Cardiac muscle cell (in vitro differentiated cells and primary cell): ENCODE data around the gene PAX5. TPM values are rescaled to one million over a fixed set of nuclear protein-coding genes. Genes with fewer than 3 reads are reported as not detected.

Source experiments
- DNase-seq, 2 donors: peaks; one replicate each; pipeline versions ENCODE4 v3.0.0 to v3.0.0-alpha.2; 2010 to 2017; ENCODE audit warnings: low read depth in 1 of 2, low spot score in 1 of 2
- H3K27ac ChIP-seq: fragments of 200-600 bp; sonication (generic); 2 replicates; pipeline ENCODE4 v1.5.1; 2016
- H3K27me3 ChIP-seq: fragments of 200-600 bp; sonication (generic); 2 replicates; pipeline ENCODE4 v1.6.0; 2016; ENCODE audit warnings: control low read depth
- H3K36me3 ChIP-seq: fragments of 200-600 bp; sonication (generic); 2 replicates; pipeline ENCODE4 v1.5.1; 2016; ENCODE audit warnings: control low read depth
- H3K4me1 ChIP-seq: fragments of 200-600 bp; sonication (generic); 2 replicates; pipeline ENCODE4 v1.8.1; 2017; ENCODE audit warnings: low read depth, mild to moderate bottlenecking, mixed run types
- H3K4me3 ChIP-seq: fragments of 200-600 bp; sonication (generic); 2 replicates; pipeline ENCODE4 v1.5.1; 2016; ENCODE audit warnings: mild to moderate bottlenecking
- H3K9me3 ChIP-seq: fragments of 200-600 bp; sonication (generic); 2 replicates; pipeline ENCODE4 v1.5.1; 2017; ENCODE audit warnings: low read depth, mild to moderate bottlenecking, control low read depth
- polyA plus RNA-seq: library from polyadenylated mRNA; unstranded; fragments of >200 nt; fragmentation: Nextera tagmentation; extraction: Ambion mirVana; gene quantifications from 2 replicates; pipeline ENCODE4 v1.2.1, GENCODE V29; 2016
- total RNA-seq: library from RNA; depleted of rRNA; stranded (reverse); fragments of >200 nt; gene quantifications from 2 replicates; pipeline ENCODE4 v1.2.3, GENCODE V29; 2016
- TF ChIP-seq, protein P1 (sequence below): IDR thresholded peaks from 2 replicates; pipeline ENCODE4 v1.5.1; 2012; ENCODE audit warnings: low read depth, mild to moderate bottlenecking, low read length

PAX5 gene
- total and polyA plus RNA-seq, 2 experiments from 2014 or later, result not detected

DNA sequence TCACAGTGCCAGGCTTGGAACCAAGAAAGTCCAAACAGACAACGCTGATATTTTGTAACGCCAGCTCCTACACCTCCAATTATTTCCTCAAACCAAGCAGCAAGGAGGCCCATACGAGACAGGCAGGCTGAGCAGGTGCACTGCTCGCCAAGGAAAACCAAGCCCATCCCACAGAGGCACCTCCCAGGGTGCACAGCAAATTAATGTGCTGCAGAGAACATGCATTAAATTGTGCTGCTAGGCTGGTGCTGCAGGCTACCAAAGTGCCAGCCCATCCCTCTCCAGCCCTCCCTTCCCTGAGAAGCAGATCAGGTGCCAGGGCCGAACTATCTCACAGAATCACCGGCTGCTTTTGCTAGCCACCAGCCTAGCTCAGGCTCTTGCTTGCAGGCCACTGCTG is 137.8 kb downstream of the PAX5 start:
- no peaks in the 10 kb centered on the region for H3K36me3 ChIP-seq
- peaks cover 93% of the 10 kb centered on the region for H3K27me3 ChIP-seq
- TF ChIP-seq, protein P1, sequence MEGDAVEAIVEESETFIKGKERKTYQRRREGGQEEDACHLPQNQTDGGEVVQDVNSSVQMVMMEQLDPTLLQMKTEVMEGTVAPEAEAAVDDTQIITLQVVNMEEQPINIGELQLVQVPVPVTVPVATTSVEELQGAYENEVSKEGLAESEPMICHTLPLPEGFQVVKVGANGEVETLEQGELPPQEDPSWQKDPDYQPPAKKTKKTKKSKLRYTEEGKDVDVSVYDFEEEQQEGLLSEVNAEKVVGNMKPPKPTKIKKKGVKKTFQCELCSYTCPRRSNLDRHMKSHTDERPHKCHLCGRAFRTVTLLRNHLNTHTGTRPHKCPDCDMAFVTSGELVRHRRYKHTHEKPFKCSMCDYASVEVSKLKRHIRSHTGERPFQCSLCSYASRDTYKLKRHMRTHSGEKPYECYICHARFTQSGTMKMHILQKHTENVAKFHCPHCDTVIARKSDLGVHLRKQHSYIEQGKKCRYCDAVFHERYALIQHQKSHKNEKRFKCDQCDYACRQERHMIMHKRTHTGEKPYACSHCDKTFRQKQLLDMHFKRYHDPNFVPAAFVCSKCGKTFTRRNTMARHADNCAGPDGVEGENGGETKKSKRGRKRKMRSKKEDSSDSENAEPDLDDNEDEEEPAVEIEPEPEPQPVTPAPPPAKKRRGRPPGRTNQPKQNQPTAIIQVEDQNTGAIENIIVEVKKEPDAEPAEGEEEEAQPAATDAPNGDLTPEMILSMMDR, result no peak
- DNase-seq, result no peak
- no peaks in the 10 kb centered on the region for H3K4me1 ChIP-seq
- H3K4me3 ChIP-seq, result no peak overlapping the region
- no peak overlapping the region for H3K27ac ChIP-seq
- no peaks in the 10 kb centered on the region for H3K9me3 ChIP-seq

DNA sequence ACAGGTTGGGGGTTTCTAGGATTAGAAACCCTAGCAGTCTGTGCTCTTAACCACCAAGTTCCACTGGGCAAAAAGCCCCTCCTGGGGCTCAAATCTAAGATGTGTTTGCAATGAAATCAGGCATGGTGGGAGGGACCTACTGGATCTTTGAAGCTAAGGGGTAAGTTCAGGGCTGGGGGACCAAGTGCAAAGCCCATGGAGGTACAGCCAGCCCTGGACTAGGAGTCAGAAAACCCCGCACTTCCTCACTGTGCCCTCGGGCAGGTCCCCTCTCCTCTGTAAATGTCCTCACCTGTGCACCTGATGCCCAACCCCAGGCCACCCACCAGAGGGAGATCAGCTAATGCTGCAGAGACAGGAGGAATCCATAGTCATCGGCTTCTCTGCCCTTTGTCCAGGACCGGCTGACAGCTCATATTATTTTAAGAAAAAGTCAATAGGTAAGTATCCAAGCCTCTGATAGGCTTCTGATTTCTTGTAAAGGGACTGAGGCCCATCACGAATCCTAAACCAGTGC is 138.3 kb downstream of the PAX5 start:
- Histone ChIP-seq H3K36me3 (no peaks in the 10 kb centered on the region), H3K27me3 (peaks cover 93% of the 10 kb centered on the region), H3K27ac (no peak overlapping the region), H3K4me3 (no peak overlapping the region), H3K4me1 (no peaks in the 10 kb centered on the region), H3K9me3 (no peaks in the 10 kb centered on the region)
- no peak for DNase-seq
- TF ChIP-seq, protein P1, result no peak

DNA sequence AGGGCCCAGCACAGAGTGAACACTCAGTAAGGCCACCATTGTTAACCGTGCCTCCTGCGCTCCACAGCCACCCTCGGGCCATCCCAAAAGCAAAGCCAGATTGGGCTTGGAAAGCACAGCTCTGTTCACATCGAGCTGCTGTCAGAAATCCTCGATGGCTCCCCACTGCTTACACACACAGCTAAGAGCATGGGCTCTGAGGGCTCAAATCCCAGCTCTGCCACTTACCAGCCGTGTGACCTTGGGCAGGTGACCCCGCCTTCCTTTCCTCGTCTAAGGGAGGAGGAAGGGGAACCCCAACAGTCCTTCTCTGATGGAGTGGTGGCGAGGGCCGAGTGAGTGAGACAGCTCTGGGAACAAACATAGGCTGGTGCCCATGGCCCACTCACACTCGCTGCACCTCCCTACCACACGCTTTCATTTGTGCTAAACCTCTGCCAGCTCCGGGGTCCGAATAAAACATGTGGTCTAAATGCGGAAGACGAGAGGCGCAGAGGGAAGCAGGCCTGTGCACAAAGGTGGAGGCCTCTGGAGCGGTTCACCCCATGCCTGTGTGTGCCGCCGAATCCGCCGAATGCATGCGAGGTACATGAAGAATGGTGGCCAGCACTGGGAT is 139.3 kb downstream of the PAX5 start:
- no peak overlapping the region for H3K27ac ChIP-seq
- H3K36me3 ChIP-seq, result no peaks in the 10 kb centered on the region
- H3K4me1 ChIP-seq, result no peaks in the 10 kb centered on the region
- H3K9me3 ChIP-seq, result no peaks in the 10 kb centered on the region
- no peak for DNase-seq
- TF ChIP-seq, protein P1, result no peak
- peaks cover 93% of the 10 kb centered on the region for H3K27me3 ChIP-seq
- no peak overlapping the region for H3K4me3 ChIP-seq

DNA sequence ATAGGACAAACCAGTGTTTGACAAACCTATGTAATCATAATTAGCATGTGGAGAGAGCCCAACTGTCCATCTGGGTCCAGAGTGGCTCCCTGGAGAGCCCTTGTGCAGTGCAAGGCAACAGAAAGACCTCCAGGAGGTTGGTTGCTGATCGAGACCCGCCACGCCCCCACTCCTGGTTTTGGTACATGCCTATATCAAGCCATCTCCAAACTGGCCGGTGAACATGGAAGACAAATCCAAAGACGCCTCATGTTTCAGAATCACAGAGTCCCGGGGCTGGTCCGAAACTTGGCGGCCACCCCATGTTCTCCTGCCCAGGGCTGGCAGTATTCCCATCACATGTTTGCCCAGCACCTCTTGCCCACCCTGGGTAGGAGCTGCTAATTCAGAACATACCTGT is 140.2 kb downstream of the PAX5 start:
- H3K27me3 ChIP-seq, result peaks cover 93% of the 10 kb centered on the region
- DNase-seq, result no peak
- TF ChIP-seq, protein P1, result no peak
- H3K27ac ChIP-seq, result no peak overlapping the region
- H3K9me3 ChIP-seq, result no peaks in the 10 kb centered on the region
- no peak overlapping the region for H3K4me3 ChIP-seq
- no peaks in the 10 kb centered on the region for H3K36me3 ChIP-seq
- no peaks in the 10 kb centered on the region for H3K4me1 ChIP-seq

DNA sequence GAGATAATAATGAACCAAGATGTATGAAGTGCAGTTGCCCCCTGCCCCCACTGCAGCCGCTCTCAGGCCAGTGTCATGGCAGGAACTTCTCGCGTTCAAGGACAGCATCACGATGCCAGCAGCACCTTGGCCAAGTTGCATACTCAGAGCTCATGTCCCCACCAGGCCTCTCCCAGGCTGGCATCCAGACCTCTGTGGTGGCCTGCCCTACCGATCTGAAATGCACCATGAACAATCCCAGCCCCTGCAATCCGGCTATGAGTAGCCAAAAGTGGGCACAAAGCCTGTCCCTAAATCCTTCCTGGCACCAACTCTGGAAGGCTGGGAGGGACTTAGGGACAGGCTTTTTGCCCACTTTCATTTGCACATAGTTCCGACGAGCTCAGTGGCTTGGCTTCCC is 140.9 kb downstream of the PAX5 start:
- DNase-seq, result no peak
- Histone ChIP-seq H3K4me3 (no peak overlapping the region), H3K27ac (no peak overlapping the region), H3K36me3 (no peaks in the 10 kb centered on the region), H3K27me3 (peaks cover 93% of the 10 kb centered on the region), H3K9me3 (no peaks in the 10 kb centered on the region), H3K4me1 (no peaks in the 10 kb centered on the region)
- TF ChIP-seq, protein P1, result no peak

DNA sequence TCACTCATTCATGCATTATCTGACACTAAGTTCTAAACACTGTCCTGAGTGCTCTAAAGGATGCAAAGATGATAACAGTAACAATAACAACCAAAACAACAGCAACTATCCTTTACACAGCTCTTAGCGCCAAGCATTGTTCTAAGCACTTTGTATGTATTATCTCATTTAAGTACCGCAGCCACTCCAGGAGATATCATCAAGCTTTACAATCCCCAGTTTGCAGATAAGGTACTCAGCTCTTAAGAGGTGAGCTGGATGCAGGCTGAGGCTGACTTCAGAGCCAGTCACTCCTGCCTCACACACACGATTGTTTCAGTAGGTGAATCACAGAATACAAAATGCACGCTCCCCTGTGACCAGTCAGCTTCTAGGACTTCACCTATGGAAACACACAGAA is 141.8 kb downstream of the PAX5 start:
- Histone ChIP-seq H3K4me3 (no peak overlapping the region), H3K36me3 (no peaks in the 10 kb centered on the region), H3K27me3 (peaks cover 93% of the 10 kb centered on the region), H3K9me3 (no peaks in the 10 kb centered on the region), H3K27ac (no peak overlapping the region), H3K4me1 (no peaks in the 10 kb centered on the region)
- peak in 1 of 2 donors; percentile 42 for DNase-seq
- TF ChIP-seq, protein P1, result no peak
